ENCODE results near the gene VSTM2L.

Gene VSTM2L

DNA sequence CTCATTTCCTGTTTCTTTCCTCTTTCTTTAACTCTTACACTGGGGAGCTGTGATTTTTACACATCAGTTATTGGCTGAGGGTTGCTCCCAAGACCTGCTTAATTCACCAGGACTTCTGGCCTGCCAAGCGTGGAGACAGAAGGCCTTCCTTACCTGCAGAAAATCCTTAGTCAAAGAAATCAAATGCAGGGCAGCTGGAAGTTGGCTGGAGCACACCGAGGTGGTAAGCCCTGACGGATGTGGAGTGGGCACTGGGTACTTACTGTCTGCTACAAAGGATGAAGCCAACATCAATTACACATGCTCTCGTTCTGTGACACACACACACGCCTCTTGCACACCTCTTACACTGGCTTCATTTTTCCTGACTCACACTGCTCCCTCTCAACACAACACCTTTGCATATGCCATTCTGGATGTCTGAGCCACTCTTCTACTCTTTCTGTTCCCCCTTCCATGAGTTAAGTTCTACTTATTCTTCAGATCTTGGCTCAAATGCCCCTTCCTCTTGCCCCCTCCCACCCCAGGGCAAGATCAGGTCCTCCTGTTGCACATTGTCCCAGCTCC lies 68.7 kb downstream of the VSTM2L start:
- no peak for DNase-seq

- DNase-seq, result no peak
Observed at GRCh38 chr20:37972256-37973058, 69.5 kb downstream of the VSTM2L start.

- DNase-seq, result no peak
Observed at GRCh38 chr20:37973059-37973910, 70.4 kb downstream of the VSTM2L start.

DNA sequence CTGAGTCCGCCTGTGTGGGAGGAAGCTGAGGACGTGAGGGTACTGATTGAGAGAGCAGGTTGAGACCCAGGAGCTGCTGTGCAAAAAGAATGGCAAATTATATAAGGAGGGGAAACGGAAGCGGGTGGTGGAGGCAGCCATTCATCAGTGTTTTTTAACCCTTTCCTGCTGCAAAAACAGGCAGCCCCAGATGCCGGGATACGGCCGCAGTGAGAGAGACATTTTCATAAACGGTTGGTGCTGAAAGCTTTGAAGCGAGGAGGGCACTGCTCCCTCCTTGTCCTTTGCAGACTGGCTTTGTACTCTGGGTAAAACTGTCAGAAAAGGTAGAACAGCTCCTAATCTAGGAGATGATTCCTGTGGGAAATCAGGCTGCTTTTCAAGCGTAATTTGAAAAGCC lies 74.0 kb downstream of the VSTM2L start:
- no peak for DNase-seq

GRCh38 chr20:37977338-37977737 lies 74.4 kb downstream of the VSTM2L start:
- no peak for DNase-seq

GRCh38 chr20:37977786-37978185 lies 74.9 kb downstream of the VSTM2L start:
- DNase-seq, result no peak

DNA sequence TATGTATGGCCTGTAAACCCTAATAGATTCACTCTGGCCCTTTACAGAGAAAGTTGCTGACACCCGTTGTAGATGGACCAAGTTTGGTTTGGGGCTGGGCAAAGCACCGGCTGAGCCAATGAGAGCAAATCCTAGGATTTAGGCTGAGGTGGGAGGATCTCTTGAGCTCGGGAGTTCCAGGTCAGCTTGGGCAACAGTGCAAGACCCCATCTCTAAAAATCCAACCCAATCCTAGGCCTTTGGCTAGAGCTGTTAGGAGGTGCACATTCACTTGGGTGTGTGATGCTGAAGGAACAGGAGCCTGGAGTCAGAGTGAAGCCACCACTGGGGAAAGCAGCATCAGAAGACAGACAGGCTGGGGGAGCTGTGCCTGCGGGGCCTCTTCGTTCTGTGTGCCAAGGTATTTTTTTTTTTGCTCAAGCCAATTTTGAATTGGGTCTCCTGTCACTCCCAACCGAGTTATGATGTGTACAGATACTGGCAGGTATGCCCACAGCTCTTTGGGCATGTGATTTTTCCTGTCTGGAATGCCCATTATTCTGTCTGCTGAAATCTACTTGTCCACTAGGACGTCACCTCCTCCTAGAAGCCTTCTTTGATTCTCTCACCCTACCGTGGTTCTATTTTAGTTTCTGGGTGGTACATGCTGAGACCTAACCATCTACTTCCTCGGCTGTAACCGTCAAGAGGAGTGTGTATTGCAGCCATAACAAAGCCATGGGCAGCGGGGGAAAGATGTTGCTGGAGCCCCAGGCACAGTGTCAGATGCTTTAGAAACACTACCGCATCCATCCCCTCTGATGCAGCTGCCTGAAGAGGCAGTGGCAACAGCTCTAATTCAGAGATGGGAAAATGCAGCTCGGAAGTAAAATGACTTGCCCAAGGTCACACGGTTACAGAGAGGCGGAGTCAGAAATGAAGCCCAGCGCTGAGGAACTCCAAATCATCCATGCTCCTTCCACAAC lies 76.4 kb downstream of the VSTM2L start:
- no peak for DNase-seq

- DNase-seq, result no peak
Observed at GRCh38 chr20:37980383-37980782, 77.5 kb downstream of the VSTM2L start.

GRCh38 chr20:37980876-37981275 lies 77.9 kb downstream of the VSTM2L start:
- no peak for DNase-seq

GRCh38 chr20:37981568-37981967 lies 78.6 kb downstream of the VSTM2L start:
- no peak for DNase-seq

GRCh38 chr20:37983286-37983685 lies 80.4 kb downstream of the VSTM2L start:
- no peak for DNase-seq

- DNase-seq, result peak; percentile 79
Observed at GRCh38 chr20:37984018-37984785, 81.3 kb downstream of the VSTM2L start.

DNA sequence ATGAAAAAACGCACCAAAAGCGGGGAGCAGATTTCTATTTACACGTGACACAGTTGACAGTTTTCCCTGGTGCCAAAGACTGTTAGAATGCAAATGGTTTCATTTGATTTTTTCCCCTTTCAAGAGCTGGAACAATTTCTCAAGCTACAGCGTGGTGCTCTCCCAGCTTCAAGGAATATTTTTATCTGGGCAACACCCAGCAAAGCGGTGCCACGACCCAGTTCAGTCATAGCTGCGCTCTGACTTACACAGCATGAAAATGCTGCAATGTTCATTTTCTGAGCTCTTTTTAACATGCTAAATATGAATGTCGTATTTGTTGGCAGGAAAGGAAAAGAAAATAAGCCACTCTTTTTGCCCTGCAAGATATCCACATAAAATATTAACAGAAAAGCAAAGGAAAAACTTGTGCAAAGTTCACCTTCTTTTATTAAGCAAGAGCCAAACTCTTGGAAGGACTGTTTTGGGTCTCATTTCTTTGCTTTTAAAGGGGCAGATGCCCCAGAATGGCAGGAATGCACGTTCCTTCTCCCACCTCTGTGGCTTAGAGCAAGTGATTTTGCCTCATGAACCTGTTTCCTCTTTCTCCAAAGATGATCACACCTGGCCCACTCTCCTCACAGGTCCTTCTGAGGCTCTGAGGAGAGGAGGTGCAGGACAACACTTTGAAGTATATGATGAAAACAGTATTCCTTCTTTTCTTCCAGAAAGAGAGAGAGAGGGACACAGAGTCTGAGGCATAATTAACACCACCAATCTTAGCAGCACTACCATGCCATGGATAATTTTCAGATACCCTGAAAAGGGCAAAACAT lies 83.3 kb downstream of the VSTM2L start:
- no peak for DNase-seq

- DNase-seq, result peak; percentile 47
Observed at GRCh38 chr20:37986873-37987601, 84.1 kb downstream of the VSTM2L start.

GRCh38 chr20:37987602-37988290 lies 84.8 kb downstream of the VSTM2L start:
- DNase-seq, result no peak

- DNase-seq, result no peak
Observed at GRCh38 chr20:37988306-37988954, 85.5 kb downstream of the VSTM2L start.

- DNase-seq, result peak; percentile 54
Observed at GRCh38 chr20:37989601-37990295, 86.8 kb downstream of the VSTM2L start.

DNA sequence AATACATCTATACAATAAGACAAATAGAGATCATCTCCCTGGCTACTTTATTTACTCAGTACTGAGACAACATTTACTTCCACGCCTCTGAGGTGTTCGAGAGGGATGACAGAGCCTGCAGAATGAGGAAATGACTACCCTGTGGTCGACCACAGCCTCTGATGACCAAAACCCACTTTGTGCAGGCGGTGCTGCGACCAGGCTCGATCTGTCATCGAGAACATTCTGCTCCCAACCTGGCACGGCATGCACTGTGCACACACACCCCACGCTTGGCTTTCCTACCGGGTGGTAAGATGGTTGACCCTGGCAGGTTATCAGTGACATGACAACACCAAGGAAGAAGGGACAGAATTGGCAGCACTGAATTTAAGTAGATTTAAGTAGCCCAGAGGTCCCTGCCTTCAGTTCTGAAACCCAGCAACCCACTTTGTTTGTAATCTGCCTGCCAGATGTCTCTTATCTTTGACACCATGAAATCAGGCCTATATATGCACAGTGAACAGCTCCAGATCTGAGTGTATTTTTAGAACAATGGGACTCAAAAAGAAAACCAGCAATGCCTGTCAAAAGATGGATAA lies 87.7 kb downstream of the VSTM2L start:
- DNase-seq, result peak; percentile 83

Data from NCI-H2029 (cell line).